ENCODE measurements around the gene NOSTRIN.
"Not testable (repeated sequence)": the region's sequence is repeated elsewhere in the genome, so short reads cannot be mapped to it uniquely, and the experiment has no call there.

DNA sequence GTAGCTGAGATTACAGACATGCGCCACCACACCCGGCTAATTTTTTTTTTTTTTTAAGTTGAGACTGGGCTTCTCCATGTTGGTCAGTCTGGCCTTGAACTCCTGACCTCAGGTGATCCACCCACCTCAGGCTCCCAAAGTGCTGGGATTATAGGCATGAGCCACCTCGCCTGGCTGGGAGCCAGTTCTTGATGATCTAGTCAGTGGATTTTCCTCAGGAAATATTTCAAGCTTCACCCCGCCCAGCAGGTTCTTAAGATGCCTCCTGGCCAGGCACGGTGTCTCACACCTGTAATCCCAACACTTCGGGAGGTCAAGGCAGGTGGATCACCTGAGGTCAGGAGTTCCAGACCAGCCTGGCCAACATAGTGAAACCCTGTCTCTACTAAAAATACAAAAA, 34.1 kb upstream of the NOSTRIN start:
- not testable (repeated sequence) for TF ChIP-seq TCF7L2 (IDR thresholded peaks at IDR 0.05; ENCODE audit: borderline replicate concordance, low read depth, low read length)
- TF ChIP-seq, protein P1, sequence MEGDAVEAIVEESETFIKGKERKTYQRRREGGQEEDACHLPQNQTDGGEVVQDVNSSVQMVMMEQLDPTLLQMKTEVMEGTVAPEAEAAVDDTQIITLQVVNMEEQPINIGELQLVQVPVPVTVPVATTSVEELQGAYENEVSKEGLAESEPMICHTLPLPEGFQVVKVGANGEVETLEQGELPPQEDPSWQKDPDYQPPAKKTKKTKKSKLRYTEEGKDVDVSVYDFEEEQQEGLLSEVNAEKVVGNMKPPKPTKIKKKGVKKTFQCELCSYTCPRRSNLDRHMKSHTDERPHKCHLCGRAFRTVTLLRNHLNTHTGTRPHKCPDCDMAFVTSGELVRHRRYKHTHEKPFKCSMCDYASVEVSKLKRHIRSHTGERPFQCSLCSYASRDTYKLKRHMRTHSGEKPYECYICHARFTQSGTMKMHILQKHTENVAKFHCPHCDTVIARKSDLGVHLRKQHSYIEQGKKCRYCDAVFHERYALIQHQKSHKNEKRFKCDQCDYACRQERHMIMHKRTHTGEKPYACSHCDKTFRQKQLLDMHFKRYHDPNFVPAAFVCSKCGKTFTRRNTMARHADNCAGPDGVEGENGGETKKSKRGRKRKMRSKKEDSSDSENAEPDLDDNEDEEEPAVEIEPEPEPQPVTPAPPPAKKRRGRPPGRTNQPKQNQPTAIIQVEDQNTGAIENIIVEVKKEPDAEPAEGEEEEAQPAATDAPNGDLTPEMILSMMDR (tag by site-specific recombination; IDR thresholded peaks at IDR 0.05) = not testable (repeated sequence)

Measured in HEK293 (cell line).